Activated T-helper 9 cell treated with anti-CD3 and anti-CD28 coated beads, Interleukin-2, amount 50 U/mL, for 16 hours (primary cell): ENCODE measurements around the gene GPR78.
"Not testable (repeated sequence)": the region's sequence is repeated elsewhere in the genome, so short reads cannot be mapped to it uniquely, and the experiment has no call there.

Experiments used
- DNase-seq: peaks from one replicate; pipeline ENCODE4 v3.0.0-alpha.2; 2020; ENCODE audit warnings: low read depth

The GPR78 gene

DNA sequence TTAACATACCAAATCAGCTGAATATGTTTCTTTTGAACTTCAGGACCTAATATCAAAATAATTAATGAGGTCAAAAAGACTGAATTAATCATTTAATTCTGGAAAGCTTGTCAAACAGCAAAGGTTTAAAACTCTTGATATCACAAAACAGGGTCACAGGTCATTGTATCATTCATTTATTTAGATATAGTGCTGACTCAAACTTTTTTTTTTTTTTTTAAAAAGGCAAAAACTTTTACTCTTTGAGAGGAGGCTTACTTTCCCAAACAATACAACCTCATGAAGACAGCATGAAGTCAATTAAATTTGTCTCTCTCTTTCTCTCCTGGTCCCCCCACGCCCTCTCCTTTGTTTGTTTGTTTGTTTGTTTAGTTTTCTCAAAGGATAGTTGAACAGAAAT is 15.6 kb upstream of the GPR78 start:
- no peak for DNase-seq

- no peak for DNase-seq
Observed at GRCh38 chr4:8568068-8568668, 12.0 kb upstream of the GPR78 start.

GRCh38 chr4:8570201-8570600 is 10.0 kb upstream of the GPR78 start:
- DNase-seq = no peak

GRCh38 chr4:8571702-8572685 is 8.2 kb upstream of the GPR78 start:
- DNase-seq = no peak

GRCh38 chr4:8573266-8573665 is 6.9 kb upstream of the GPR78 start:
- no peak for DNase-seq

GRCh38 chr4:8574796-8575370 is 5.3 kb upstream of the GPR78 start:
- no peak for DNase-seq

DNA sequence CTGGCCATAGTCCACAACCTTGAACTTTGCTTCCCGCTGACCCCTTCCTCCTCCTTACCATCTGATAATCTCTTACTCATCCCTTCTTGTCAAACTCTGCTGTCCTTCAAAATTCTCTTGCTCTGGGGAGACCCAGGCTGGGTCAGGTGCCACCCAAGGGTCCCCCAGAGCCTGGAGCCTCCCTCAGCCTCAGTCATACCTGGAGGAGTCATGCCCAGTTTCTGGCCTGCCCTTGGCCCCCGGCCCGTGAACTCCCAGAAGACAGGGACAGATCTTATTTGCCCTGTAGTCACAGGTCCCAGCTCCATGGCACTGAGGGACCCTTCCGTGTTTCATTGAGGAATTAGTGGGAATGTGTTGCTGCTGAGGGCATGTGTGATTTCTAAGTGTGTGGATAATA is 4.7 kb upstream of the GPR78 start:
- DNase-seq = no peak

- DNase-seq = not testable (repeated sequence)
Observed at GRCh38 chr4:8576591-8576990, 3.6 kb upstream of the GPR78 start.

- no peak for DNase-seq
Observed at GRCh38 chr4:8577046-8577445, 3.1 kb upstream of the GPR78 start.

DNA sequence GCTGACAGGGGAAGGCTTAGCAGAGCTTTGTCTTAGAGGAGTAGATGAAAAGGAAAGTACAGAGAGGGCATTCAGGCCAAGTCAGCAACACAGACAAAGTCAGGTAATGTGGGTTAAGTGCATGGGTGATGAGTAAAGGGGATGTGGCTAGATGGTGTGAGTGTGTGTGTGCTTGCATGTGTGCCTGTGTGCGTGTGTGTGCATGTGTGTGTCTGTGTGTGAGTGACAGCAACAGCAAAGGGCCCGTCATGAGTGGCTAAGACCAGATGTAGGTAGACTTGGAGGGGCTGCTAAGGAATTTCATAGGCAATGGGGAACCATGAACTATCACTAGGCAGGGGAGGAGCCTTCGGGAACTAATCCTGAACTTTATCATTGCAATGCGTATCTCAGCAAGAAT is 2.2 kb upstream of the GPR78 start:
- no peak for DNase-seq

GRCh38 chr4:8578717-8579116 is 1.5 kb upstream of the GPR78 start:
- no peak for DNase-seq

DNA sequence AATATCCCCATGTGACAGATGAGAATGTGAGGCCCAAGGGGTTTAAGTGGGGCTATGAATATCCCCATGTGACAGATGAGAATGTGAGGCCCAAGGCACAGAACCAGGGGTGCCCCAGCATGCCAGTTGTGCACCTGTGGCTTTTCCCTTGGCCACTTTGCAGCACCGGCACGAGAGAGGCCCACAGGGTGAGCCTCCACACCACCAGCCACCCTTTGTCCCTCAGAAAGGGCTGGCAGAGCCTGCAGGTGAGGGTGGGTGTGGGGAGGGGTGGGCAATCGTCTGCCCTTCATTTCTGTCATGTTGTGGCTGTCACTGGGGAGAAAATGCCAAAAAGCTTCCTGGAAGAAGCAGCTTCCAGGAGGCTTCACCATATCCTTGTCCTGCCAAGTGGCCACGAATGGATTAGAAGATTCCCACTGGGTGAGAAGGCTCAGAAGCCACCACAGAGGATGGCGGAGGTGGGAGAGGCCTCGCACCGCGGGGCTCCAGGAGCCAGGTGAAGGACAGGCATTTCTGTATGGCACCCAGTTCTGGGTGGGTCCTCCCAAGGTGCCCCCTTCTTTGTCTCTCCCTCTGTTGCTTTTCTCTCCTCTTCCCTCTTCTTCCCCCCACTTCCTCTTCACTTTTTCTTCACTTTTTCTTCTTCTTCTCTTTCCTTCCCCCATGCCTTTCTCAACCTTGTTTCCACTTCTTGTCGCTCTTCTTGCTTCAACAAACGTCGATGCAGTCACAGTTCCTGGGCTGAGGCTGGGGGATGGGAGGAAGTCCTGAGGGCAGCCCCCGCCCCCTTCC is 469 bp upstream of the GPR78 start:
- DNase-seq = no peak

GRCh38 chr4:8581094-8581861 is 1.1 kb downstream of the GPR78 start:
- no peak for DNase-seq

GRCh38 chr4:8582016-8582415 is 1.8 kb downstream of the GPR78 start:
- DNase-seq = no peak

DNA sequence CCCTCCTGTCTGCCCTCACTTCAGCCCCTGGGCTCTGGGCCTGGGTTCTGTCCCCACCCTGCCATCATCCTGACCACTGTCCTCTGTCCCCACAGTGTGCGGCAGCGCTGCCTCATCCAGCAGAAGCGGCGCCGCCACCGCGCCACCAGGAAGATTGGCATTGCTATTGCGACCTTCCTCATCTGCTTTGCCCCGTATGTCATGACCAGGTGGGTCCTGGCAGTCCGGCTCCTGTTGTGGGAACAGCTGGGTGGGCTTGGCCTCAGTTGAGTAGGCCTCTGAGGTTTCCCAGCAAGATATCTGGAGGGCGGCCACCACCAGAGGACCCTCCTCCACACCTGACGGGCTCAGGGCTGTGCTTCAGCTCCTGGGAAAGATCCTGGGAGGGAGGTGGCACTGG is 2.2 kb downstream of the GPR78 start:
- DNase-seq = no peak

DNA sequence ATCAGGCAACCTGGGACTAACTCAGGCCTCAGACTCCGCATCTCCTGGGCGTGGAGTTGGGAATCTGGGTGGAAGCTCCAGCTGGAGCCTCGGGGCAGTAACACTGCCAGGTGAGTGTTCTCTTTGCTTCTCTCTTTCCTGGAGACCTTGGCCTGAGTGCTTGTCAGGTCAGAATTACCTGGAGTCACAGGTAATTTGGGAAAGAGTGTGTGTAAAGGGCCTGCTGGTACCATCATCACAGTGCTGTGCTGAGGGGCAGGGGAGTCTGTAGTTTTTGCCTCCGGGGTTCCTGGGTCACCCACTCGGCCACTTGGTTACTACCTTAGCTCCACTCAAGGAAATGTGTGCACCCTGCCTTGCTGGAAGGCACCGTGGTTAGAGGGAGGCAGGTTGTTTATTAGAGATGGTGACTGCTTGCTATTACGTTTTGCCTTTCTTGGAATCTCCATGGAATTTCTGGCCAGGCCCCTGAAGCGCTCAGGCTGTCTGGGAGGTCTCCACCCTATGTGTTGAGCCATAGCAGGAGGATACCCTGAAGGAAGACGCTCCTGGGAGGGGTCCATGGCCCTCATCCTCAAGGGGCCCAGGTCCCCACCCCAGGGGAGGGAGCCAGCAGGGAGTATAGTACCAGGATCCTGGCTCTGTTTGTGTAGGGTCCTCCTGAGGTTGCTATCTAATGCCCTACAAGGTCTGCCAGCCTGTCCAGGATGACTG is 2.9 kb downstream of the GPR78 start:
- no peak for DNase-seq

GRCh38 chr4:8583655-8584025 is 3.4 kb downstream of the GPR78 start:
- DNase-seq = no peak

- no peak for DNase-seq
Observed at GRCh38 chr4:8585186-8585585, 5.0 kb downstream of the GPR78 start.

DNA sequence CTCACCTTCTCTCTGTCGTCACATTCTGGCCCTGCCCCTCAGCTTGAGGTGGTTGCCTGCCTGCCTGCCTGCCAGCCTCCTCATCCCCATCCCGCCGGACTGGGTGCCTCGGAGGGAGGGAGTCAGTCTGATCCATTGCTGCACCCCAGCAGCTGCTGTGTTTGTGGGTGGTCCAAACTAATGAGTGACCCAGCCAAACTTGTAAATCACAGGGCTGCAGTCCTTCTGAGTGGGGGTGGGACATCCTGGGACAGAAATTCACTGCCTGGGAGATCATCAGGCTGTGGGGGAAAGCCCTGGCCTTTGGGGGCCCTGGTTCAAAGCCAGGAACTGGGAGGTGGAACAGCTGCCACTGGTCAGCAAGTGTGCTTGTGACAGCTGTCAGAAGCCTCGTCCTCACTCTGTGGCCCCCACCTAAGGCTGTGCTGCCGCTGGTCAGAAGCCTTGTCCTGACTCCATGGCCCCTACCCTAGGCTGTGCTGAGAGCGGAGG is 5.6 kb downstream of the GPR78 start:
- DNase-seq = no peak

GRCh38 chr4:8586246-8586645 is 6.1 kb downstream of the GPR78 start:
- no peak for DNase-seq
